ENCODE measurements around the gene RHCE.

GRCh38 chr1:25338986-25339385 is 81.6 kb downstream of the RHCE start:
- TF ChIP-seq ZNF274 (IDR thresholded peaks at IDR 0.05; ENCODE audit: borderline replicate concordance, low read depth, low read length) (no peak), FOXA3 (CRISPR knock-in tag; conservative IDR thresholded peaks at IDR 0.05 in 1 of 2, IDR thresholded peaks at IDR 0.05 in 1 of 2) (no peak), SNAPC5 (CRISPR knock-in tag; IDR thresholded peaks at IDR 0.05) (no peak), EZH2 (IDR thresholded peaks at IDR 0.05; ENCODE audit: borderline replicate concordance, low read depth, low read length) (no peak), MAFF (IDR thresholded peaks at IDR 0.05; ENCODE audit: low read length) (no peak), HMG20A (CRISPR knock-in tag; conservative IDR thresholded peaks at IDR 0.05) (no peak), RBM34 (IDR thresholded peaks at IDR 0.05; ENCODE audit: borderline replicate concordance, insufficient read depth, low read length) (no peak)

All from K562 (cell line).